Uterus (tissue), 2 donors: Measurements from ENCODE around the gene GLYR1.

ENCODE experiments used
- POLR2A ChIP-seq, 2 donors: fragments of 450-650 bp; IDR thresholded peaks; one replicate each; pipeline ENCODE4 v1.6.1; 2016; ENCODE audit warnings: antibody characterized with exemption in 2 of 2, mild to moderate bottlenecking in 1 of 2, moderate library complexity in 1 of 2
- TF ChIP-seq, protein P1 (sequence below), 4 experiments: fragments of 200-600 bp in 2 of 4; fragments of 450-650 bp in 2 of 4; sonication (generic) in 2 of 4; IDR thresholded peaks; one replicate each; pipeline ENCODE4 v1.5.1; 2016 to 2019; ENCODE audit warnings: antibody characterized with exemption in 4 of 4, mild to moderate bottlenecking in 2 of 4, moderate library complexity in 1 of 4

DNA sequence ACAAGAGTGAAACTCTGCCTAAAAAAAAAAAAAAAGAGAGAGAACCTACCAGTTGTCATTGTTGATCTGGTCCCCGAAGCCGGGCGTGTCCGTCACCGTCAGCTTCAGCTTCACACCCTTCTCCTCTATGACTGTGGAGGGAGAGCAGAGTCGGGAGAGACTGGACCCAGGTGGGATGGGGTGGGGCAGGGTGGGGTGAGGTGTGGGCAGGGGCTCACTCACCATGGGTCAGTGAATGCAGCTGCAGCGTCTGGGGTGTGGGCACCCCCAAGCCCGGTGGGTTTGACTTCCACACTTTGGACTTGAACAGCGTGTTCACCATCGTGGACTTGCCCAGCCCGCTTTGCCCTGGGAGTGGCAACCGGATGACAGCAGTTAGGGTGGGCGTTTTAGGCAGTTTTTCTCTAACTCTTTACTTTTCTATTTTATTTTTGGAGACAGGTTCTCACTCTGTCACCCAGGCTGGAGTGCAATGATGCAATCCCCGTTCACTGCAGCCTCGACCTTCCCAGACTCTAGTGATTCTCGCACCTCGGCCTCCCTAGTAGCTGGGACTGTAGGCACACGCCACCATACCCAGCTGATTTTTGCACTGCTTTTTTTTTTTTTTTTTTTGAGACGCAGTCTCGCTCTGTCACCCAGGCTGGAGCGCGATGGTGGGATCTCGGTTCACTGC lies 61.2 kb downstream of the GLYR1 start:
- TF ChIP-seq, protein P1, sequence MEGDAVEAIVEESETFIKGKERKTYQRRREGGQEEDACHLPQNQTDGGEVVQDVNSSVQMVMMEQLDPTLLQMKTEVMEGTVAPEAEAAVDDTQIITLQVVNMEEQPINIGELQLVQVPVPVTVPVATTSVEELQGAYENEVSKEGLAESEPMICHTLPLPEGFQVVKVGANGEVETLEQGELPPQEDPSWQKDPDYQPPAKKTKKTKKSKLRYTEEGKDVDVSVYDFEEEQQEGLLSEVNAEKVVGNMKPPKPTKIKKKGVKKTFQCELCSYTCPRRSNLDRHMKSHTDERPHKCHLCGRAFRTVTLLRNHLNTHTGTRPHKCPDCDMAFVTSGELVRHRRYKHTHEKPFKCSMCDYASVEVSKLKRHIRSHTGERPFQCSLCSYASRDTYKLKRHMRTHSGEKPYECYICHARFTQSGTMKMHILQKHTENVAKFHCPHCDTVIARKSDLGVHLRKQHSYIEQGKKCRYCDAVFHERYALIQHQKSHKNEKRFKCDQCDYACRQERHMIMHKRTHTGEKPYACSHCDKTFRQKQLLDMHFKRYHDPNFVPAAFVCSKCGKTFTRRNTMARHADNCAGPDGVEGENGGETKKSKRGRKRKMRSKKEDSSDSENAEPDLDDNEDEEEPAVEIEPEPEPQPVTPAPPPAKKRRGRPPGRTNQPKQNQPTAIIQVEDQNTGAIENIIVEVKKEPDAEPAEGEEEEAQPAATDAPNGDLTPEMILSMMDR (IDR thresholded peaks at IDR 0.05) = no peak
- TF ChIP-seq POLR2A (IDR thresholded peaks at IDR 0.05) = no peak
